ENCODE measurements around the gene CPVL. TPM values are rescaled to one million over a fixed set of nuclear protein-coding genes. Genes with fewer than 3 reads are reported as not detected.

CPVL gene
- total RNA-seq, 4 donors from 2014 or later: 3.9 to 34.1 (median 15.7) TPM

- Histone ChIP-seq H3K4me3 (no peak overlapping the region), H3K4me1 (no peaks in the 10 kb centered on the region), H3K9me3 (no peaks in the 10 kb centered on the region), H3K27me3 (no peaks in the 10 kb centered on the region), H3K27ac (no peak overlapping the region), H3K36me3 (no peaks in the 10 kb centered on the region)
- DNase-seq: no peak
- intact Hi-C loops (cut with DNase I): no loop called here
- TF ChIP-seq POLR2A (IDR thresholded peaks at IDR 0.05): no peak
- TF ChIP-seq, protein P1, sequence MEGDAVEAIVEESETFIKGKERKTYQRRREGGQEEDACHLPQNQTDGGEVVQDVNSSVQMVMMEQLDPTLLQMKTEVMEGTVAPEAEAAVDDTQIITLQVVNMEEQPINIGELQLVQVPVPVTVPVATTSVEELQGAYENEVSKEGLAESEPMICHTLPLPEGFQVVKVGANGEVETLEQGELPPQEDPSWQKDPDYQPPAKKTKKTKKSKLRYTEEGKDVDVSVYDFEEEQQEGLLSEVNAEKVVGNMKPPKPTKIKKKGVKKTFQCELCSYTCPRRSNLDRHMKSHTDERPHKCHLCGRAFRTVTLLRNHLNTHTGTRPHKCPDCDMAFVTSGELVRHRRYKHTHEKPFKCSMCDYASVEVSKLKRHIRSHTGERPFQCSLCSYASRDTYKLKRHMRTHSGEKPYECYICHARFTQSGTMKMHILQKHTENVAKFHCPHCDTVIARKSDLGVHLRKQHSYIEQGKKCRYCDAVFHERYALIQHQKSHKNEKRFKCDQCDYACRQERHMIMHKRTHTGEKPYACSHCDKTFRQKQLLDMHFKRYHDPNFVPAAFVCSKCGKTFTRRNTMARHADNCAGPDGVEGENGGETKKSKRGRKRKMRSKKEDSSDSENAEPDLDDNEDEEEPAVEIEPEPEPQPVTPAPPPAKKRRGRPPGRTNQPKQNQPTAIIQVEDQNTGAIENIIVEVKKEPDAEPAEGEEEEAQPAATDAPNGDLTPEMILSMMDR (IDR thresholded peaks at IDR 0.05): no peak
- WGBS, 2 donors: 57 to 65% methylated on average over 1 of the region's 1 CpG
These were observed 70.7 kb downstream of the CPVL start for GRCh38 chr7:29075606-29076005.

- Histone ChIP-seq H3K36me3 (no peaks in the 10 kb centered on the region), H3K4me3 (no peak overlapping the region), H3K27me3 (no peaks in the 10 kb centered on the region), H3K4me1 (no peaks in the 10 kb centered on the region), H3K9me3 (no peaks in the 10 kb centered on the region), H3K27ac (no peak overlapping the region)
- intact Hi-C loops (cut with DNase I): no loop called here
- 49 to 65% methylated on average over 5 of the region's 5 CpGs for WGBS, 2 donors
- no peak for TF ChIP-seq POLR2A (IDR thresholded peaks at IDR 0.05)
- TF ChIP-seq, protein P1 (IDR thresholded peaks at IDR 0.05): no peak
- DNase-seq: no peak
These were observed 75.0 kb downstream of the CPVL start for GRCh38 chr7:29071203-29071874.

GRCh38 chr7:29066641-29067040, 79.7 kb downstream of the CPVL start:
- Histone ChIP-seq H3K27me3 (no peaks in the 10 kb centered on the region), H3K9me3 (no peaks in the 10 kb centered on the region), H3K27ac (no peak overlapping the region), H3K4me3 (no peak overlapping the region), H3K4me1 (no peaks in the 10 kb centered on the region), H3K36me3 (no peaks in the 10 kb centered on the region)
- 89 to 96% methylated on average over 2 of the region's 2 CpGs for WGBS, 2 donors
- no peak for DNase-seq
- intact Hi-C loops (cut with DNase I): no loop called here
- no peak for TF ChIP-seq POLR2A (IDR thresholded peaks at IDR 0.05)
- TF ChIP-seq, protein P1 (IDR thresholded peaks at IDR 0.05): no peak

GRCh38 chr7:29065181-29065857, 81.0 kb downstream of the CPVL start:
- WGBS, 2 donors: 59 to 72% methylated on average over 5 of the region's 5 CpGs
- no peaks in the 10 kb centered on the region for H3K9me3 ChIP-seq
- H3K4me3 ChIP-seq: no peak overlapping the region
- no peak for DNase-seq
- intact Hi-C loops (cut with DNase I): no loop called here
- H3K4me1 ChIP-seq: no peaks in the 10 kb centered on the region
- TF ChIP-seq, protein P1 (IDR thresholded peaks at IDR 0.05): no peak
- TF ChIP-seq POLR2A (IDR thresholded peaks at IDR 0.05): no peak
- no peaks in the 10 kb centered on the region for H3K27me3 ChIP-seq
- no peak overlapping the region for H3K27ac ChIP-seq
- H3K36me3 ChIP-seq: no peaks in the 10 kb centered on the region

DNA sequence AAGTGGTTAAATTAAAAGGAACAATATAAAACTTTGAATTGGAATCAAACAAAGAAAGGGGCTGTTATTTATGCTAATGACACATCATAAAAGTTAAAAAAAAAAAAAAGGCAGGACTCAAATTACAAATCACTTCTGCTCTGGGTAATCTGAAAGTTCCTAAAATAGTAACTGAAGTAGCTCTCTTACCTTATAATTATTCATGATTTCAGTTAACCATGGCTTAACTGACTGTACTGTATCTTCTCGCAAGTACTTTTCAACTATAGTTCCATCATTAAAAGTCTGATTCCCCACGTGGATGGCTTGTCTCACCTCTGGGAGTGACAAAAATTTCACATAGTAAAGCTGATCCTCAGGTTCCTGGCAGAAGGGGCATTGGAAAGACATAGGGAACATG, 82.5 kb downstream of the CPVL start:
- Histone ChIP-seq H3K4me1 (no peaks in the 10 kb centered on the region), H3K27ac (no peak overlapping the region), H3K36me3 (no peaks in the 10 kb centered on the region), H3K9me3 (no peaks in the 10 kb centered on the region), H3K4me3 (no peak overlapping the region), H3K27me3 (no peaks in the 10 kb centered on the region)
- TF ChIP-seq POLR2A (IDR thresholded peaks at IDR 0.05): no peak
- TF ChIP-seq, protein P1 (IDR thresholded peaks at IDR 0.05): no peak
- intact Hi-C loops (cut with DNase I): no loop called here
- WGBS, 2 donors: 71 to 86% methylated on average over 2 of the region's 2 CpGs
- DNase-seq: no peak

Measured in esophagus squamous epithelium (tissue), 5 donors.